Suprapubic skin (tissue), 3 donors: ENCODE measurements around the gene PARD3B.

Experiments
- EP300 ChIP-seq: sonication (generic); formaldehyde crosslinking; IDR thresholded peaks from one replicate; pipeline ENCODE4 v1.6.1; 2017; ENCODE audit warnings: antibody characterized with exemption
- POLR2A ChIP-seq, 2 donors: fragments of 450-650 bp; IDR thresholded peaks; one replicate each; pipeline ENCODE4 v1.6.1; 2017; ENCODE audit warnings: antibody characterized with exemption in 2 of 2, mild to moderate bottlenecking in 2 of 2, moderate library complexity in 2 of 2
- TF ChIP-seq, protein P1 (sequence below), 2 donors: fragments of 200-600 bp in 1 of 2; fragments of 450-650 bp in 1 of 2; sonication (generic) in 1 of 2; IDR thresholded peaks; one replicate each; pipeline ENCODE4 v1.5.1; 2016 to 2019; ENCODE audit warnings: antibody characterized with exemption in 2 of 2, mild to moderate bottlenecking in 1 of 2, moderate library complexity in 1 of 2

DNA sequence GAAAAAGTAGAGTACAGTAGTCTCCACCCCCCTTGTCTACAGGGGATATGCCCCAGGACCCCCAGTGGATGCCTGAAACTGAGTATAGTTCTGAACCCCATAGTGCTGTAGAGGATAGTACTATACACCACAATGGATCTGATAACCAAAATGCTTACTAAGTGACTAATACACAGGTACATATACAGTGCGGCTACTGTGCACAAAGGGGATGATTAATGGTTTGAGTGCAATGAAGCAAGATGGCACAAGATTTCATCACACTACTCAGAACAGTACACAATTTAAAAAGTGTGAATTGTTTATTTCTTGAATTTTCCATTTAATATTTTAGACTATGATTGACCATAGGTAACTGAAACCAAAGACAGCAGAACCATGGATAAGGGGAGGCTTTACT is 690.2 kb downstream of the PARD3B start:
- TF ChIP-seq POLR2A (IDR thresholded peaks at IDR 0.05) (no peak), EP300 (no peak)
- TF ChIP-seq, protein P1, sequence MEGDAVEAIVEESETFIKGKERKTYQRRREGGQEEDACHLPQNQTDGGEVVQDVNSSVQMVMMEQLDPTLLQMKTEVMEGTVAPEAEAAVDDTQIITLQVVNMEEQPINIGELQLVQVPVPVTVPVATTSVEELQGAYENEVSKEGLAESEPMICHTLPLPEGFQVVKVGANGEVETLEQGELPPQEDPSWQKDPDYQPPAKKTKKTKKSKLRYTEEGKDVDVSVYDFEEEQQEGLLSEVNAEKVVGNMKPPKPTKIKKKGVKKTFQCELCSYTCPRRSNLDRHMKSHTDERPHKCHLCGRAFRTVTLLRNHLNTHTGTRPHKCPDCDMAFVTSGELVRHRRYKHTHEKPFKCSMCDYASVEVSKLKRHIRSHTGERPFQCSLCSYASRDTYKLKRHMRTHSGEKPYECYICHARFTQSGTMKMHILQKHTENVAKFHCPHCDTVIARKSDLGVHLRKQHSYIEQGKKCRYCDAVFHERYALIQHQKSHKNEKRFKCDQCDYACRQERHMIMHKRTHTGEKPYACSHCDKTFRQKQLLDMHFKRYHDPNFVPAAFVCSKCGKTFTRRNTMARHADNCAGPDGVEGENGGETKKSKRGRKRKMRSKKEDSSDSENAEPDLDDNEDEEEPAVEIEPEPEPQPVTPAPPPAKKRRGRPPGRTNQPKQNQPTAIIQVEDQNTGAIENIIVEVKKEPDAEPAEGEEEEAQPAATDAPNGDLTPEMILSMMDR (IDR thresholded peaks at IDR 0.05) = no peak
